C4-2B (cell line): Measurements from ENCODE around the gene MRPS18C.

Experiments used
- ZFX ChIP-seq: fragments of 450-650 bp; IDR thresholded peaks from 2 replicates; pipeline ENCODE4 v1.6.1; 2017
- TF ChIP-seq, protein P1 (sequence below): fragments of 450-650 bp; conservative IDR thresholded peaks from 2 replicates; pipeline ENCODE4 v1.5.1; 2017; ENCODE audit warnings: mild to moderate bottlenecking

DNA sequence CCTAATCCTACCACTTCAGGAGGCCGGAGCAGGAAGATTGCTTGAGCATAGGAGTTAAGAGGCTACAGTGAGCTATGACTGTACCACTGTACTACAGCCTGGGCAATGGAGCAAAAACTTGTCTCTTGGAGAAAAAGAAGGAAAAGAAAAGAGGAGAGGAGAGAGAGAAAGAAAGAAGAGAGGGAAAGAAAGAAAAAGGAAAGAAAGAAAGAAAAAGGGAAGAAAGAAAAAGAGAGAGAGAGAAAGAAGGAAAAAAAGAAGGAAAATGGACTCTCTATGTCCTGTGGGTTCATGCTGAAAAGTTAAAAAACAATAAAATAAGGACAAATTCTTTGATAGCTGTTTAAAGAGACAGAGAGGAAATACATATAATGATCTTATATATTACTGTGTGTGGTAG is 42.3 kb downstream of the MRPS18C start:
- TF ChIP-seq, protein P1, sequence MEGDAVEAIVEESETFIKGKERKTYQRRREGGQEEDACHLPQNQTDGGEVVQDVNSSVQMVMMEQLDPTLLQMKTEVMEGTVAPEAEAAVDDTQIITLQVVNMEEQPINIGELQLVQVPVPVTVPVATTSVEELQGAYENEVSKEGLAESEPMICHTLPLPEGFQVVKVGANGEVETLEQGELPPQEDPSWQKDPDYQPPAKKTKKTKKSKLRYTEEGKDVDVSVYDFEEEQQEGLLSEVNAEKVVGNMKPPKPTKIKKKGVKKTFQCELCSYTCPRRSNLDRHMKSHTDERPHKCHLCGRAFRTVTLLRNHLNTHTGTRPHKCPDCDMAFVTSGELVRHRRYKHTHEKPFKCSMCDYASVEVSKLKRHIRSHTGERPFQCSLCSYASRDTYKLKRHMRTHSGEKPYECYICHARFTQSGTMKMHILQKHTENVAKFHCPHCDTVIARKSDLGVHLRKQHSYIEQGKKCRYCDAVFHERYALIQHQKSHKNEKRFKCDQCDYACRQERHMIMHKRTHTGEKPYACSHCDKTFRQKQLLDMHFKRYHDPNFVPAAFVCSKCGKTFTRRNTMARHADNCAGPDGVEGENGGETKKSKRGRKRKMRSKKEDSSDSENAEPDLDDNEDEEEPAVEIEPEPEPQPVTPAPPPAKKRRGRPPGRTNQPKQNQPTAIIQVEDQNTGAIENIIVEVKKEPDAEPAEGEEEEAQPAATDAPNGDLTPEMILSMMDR = no peak
- no peak for TF ChIP-seq ZFX
